ENCODE measurements around the gene URAD.
"Not testable (repeated sequence)": the region's sequence is repeated elsewhere in the genome, so short reads cannot be mapped to it uniquely, and the experiment has no call there.

URAD gene, protein sequence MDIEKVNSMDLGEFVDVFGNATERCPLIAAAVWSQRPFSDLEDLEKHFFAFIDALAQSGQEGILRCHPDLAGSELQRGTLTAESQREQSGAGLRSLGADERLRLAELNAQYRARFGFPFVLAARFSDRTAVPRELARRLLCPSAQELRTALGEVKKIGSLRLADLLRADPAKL

DNA sequence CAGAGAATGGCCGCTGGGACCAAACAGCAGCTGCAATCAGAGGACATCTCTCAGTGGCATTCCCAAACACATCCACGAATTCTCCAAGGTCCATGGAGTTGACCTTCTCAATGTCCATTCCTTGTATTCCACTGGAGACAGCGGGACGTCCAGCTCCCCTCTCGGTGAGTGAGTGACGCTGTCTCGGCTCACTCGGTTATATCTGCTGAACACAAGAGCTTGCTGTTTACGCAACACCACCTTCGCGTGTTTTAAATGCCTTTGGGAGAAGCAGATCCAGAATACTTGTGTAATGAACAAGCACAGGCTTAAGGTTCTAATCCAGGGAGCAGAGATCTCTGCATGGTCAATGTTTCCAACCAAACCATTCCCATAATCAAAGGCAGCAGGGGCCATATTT lies at the start of gene URAD:
TSS of gene URAD (minus strand) at position 174 of the 400 bp plus-strand sequence. CDS start at position 118, 56 bp downstream.
- no peak for DNase-seq (ENCODE audit: low read depth)

DNA sequence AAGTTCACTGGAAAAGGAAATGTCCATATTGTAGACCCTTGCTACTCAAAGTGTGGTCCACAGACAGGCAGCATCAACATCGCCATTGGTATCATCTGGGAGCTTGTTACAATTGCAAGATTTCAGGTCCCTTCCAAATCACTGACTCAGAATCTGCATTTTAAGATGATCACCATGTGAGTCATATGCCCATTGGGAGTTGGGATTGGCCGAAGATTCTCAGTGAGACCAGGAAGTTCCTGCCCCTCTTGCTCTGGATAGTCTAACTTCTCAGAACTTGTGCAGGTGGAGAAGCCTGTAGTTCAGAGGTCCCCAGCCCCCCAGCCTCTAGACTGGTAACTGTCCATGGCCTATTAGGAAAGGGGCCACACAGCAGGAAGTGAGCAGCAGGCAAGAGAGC lies 48.9 kb upstream of the URAD start:
- DNase-seq (ENCODE audit: low read depth), result no peak

DNA sequence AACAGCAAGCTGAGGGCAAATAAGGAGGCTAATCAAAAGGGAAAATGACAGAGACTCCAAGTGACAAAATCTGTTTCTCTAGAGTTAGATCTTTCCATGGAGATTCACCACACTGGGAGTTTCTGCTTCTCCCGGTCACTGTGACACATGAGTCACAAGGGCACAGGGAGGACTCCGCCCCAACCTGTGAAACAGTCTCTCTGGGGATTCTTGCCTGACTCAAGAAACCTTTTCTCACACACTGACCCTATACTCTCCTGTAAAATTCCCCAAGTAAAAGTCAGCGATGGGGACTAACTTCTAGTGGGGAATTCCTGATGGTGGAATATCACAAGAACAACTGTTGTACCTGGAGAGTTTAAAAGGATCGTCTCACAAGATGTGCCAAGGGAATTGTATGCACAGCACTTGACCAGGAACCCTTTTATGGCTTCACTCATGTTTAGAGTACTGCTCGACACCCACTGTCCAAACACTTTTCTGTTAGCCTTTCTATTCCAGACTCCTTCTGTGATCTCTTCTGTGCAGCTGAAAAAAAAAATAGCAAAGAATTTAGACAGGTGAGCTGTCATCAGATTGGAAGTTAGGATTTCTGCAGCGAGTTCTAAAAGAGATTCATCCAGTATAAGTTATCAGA lies 46.8 kb upstream of the URAD start:
- no peak for DNase-seq (ENCODE audit: low read depth)

DNA sequence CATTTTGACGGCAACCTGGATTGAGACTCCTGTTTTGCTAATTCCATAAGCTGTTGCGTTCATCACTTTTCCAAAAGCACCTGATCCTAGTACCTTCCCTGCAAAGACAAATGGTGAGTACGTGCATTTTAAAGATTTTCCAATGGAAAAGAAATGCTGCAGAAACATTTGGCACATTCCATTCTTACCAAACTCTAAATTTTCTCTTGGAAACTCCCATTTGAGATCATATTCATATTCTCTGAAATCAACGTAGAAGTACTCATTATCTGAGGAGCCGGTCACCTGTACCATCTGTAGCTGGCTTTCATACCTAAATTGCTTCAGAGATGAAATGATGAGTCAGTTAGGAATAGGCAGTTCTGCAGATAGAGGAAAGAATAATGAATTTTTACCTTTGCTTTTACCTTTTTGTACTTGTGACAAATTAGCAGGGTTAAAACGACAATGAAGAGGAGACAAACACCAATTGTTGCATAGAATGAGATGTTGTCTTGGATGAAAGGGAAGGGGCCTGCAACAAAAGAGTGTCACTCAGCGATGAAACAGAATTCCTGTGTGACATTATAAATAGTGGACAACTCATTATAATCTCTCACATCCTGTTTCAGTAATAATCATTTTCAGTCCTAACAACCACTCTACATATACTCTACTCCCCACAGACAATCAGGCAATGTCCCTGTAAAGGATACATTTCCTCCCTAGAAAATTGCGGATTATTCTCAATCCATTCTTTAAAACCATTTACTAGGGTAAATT lies 45.6 kb upstream of the URAD start:
- DNase-seq (ENCODE audit: low read depth), result no peak

DNA sequence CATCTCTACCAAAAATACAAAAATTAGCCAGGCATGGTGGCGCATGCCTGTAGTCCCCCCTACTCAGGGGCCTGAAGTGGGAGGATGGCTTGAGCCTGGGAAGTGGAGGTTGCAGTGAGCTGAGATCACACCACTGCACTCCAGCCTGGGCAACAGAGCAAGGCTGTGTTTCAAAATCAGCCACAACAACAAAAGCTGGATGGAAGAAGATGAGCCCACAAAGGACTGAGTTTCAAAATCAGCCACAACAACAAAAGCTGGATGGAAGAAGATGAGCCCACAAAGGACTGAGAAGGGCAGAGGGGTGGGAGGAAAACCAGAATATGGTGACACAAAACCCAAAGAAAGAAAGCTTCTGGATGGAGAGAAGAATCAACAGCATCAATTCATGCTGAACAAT lies 43.9 kb upstream of the URAD start:
- DNase-seq (ENCODE audit: low read depth), result not testable (repeated sequence)

DNA sequence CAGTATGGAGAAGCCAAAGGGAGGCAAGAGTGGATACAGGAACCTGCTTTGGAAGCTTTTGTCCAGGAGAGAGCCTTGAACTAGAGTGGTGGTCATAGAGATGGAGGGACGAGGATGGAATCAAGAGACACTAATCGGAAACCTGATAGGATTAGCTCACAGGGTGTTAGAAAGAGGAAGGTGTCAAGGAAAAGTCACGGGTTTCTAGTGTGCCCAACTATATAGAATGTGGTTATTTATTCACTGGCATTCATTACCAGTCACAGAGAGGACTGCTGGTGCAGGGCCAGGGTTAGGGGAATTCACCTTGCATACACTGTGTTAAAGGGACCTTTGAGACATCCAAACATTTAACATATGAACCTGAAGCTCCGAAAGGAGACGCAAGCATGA lies 43.4 kb upstream of the URAD start:
- DNase-seq (ENCODE audit: low read depth), result no peak

DNA sequence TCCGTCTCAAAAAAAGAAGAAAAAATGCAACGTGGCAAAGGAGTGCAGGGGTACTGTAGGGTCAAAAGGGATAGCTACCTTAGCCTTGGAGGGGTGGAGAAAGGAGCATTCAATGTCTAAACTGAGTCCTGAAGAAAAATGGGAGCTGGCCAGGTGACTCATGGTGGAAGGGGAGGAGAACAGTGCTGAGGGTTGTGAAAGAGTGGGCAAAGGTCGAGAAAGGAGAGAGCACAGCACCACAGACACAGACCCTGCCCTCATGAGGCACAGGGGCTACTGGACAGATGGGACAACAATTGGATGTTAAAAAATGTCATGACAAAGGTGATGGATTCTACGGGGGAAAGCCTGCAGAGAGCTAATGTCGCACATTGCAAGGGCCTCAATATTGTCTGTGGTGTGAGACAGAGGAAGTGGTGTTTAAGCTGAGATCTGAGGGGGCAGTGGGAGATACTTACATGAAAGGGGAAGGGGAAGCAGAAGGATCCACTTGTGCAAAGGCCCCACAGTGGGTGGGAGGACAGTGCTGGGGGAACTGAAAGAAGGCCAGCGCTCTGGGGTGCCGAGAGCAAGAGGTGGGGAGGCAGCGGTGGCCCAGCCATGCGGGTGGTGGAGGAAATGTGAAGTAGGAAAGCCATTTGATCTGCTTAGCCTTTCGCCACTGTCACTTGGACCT lies 42.9 kb upstream of the URAD start:
- DNase-seq (ENCODE audit: low read depth), result no peak

DNA sequence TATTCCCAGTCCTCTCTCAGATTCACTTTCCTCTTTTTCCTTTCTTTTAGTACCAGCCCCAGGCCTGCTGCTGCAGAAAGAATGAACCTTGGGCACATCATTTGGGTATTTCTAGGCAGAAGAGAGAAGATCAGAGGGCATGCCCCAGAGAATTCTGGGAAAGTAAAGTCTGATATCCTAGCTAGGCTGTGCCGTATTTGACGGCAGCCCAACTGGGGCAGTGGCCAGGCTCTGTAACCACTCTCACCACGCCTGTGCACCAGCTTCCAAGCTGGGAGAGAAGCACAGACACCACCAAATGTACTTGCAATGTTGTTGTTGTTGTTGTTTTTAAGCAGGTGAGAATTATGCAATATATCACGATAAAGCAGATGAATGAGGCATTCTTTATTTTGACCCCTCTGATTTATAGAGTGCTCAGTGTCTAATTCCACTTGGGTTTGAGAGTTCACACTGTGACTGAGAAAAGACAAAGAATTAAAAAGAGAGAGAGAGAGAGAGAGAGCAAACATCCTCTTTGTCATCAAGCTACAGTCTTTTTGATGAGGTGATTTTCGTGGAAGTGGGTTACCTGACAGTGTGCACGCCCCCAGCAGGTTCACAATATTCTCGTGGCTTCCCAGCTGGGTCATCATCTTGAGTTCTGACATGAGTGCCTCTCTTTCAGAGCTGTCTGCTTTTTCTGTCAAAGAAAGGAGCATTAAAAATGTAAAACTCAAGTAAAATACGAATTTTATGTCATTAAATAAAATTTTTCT lies 39.3 kb upstream of the URAD start:
- no peak for DNase-seq (ENCODE audit: low read depth)

DNA sequence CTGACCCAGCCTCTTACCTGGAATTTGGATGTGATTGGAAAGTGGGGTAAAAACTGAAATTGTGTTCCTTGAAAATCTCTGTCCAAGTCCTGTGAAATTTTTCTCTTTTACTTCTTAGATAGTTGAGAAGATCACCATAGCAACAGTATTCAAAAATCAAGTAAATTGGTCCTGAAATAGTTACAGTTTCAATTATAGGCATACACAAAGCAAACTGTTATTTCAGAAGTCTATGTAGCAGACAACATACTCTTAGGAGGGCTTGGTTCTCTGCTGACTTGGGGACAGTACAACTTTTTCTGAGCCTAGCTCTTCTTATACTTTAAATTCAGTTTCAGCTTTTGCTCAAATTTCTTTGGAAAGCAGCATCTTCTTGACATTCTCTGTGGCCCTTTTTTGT lies 38.6 kb upstream of the URAD start:
- no peak for DNase-seq (ENCODE audit: low read depth)

DNA sequence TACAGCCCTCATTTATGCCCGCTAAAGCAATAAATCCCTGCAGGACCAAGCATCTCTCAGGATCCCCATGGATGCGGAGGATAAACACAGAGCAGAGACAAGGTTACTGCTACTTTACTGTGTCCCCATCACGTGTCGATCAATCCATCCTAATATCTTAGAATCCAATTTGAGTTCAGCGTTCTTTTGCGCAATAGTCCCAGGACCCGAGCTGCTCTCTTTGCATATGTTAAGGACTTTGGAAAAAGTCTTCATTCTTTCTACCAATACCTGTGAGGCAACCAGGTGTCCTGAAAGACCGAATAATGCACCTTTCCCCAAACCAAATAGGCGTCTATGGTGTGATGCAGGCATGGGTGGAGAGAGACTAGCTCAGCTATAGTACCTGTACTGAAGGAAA lies 38.0 kb upstream of the URAD start:
- DNase-seq (ENCODE audit: low read depth), result no peak

DNA sequence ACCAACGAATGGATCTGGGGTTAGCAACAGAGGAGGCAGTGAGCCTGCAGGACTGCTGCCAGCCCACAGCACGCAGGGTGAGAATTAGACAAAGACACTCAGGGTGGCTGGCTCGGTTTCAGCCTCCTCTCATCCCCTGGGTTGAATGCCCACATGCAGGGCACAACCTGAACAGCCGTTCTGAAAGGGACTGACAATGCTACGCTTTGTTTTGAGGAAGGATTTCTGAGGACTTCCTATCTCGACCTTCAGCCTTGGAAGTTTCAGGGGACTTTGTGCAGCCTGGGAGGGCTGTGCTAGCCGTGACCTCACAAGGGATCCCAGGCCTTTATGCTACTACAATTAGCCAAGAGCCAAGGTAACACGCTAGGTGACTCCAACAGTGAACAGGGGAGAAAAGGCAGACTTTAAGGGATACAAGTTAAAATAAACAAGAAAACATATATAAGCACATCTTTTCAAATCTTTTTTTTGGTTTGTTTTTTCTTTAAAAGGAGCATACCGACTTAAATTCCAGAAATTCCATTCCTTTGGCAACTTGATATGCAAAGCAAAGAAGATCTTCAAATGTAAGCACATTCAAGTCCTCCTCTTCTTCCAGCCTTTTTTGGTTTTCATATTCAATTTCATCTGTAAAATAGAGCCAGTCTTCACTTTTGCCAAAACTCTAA lies 34.5 kb upstream of the URAD start:
- no peak for DNase-seq (ENCODE audit: low read depth)

DNA sequence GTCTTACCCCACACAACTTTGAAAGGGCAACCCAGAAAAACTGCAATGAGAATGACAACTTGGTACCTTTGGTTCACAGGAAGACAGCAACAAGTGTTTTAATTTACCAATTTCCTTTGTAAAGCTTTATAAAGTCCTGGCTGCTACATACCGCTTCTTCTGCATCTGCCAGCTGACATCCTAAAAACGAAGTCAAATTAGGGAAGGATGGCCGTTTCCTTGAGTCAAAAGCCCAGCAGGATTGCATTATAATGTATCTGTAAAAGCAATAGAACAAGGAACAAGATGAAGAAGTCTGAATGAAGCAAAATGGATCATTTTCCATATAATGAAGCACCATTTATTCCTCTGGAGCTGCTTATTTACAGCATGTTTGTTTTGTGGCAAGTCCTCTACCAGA lies 25.8 kb upstream of the URAD start:
- DNase-seq (ENCODE audit: low read depth), result no peak

DNA sequence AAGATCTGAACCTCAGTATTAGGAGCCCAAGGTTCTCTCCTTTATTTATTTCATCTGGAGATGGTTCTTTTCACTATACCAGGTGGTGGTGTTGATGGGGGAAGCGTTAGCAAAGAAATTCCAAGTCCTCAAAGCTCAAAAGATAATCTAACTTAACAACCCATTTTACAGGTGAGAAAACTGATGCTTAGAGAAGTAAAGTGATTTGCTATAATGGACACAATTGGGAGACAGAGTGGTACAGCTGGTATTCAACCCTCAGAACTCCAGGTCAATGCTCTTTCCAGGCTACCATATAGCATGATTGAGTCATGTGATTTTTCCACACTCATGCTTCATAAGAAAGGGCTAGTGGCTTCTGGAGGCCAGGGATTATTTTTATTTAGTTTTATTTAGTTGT lies 25.0 kb upstream of the URAD start:
- DNase-seq (ENCODE audit: low read depth), result no peak

DNA sequence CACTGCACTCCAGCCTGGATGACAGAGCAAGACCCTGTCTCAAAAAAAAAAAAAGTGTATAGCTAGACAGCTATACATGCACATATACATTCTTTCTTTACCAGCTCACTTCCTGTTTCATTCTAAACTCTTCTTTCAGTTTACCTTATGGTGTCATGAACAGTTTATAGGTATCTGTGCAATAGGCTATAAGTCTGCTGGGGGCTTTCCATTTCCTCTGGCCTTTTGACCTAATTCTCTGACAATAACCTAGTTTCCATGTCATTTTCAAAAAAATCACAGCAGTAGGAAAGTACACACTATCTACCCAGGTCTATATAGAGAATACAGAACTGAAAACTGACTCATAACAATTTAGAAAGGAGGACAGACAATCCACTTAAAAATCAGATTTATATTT lies 24.4 kb upstream of the URAD start:
- no peak for DNase-seq (ENCODE audit: low read depth)

DNA sequence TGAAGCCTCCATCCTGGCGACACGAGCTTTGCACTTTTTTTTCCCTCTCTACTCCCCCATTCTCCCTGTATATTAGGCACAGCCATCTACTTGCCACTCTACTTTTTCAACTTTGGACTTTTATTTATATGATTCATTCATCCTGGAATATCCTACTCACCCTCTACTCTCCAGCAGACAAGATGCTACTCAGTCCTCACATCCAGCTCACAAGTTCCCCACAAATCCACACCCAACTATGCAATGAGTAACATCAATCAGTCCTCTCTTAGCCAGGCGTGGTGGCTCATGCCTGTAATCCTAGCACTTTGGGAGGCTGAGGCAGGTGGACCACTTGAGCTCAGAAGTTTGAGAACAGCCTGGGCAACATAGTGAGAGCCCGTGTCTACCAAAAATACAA lies 23.9 kb upstream of the URAD start:
- DNase-seq (ENCODE audit: low read depth), result no peak

DNA sequence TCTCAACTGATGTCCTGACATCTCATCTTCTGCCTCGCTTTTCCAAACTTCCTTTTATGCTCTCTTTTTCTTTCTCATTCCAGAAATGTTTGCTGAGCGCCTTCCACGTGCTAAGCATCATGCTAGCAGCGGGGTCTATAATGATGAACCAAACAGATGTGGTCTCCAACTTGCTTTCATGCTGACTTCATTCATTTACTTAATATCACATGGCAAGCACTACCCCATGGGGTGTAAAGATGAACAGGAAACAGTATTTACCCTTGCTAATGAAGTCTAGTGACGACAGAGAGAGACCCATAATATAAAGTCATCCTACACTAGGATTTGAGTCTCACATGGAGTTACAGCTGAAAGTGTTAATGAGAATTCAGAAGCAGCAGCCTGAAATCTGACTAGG lies 21.6 kb upstream of the URAD start:
- DNase-seq (ENCODE audit: low read depth), result no peak

DNA sequence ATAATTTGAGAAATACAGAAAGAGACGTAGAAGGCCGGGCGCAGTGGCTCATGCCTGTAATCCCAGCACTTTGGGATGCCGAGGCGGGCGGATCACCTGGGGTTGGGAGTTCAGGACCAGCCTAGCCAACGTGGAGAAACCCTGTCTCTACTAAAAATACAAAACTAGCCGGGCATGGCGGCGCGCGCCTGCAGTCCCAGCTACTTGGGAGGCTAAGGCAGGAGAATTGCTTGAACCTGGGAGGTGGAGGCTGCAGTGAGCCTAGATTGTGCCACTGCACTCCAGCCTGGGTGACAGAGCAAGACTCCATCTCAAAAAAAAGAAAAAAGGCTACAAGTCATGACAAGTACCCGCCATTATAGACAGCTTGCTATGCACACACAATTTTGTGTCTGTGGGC lies 16.5 kb upstream of the URAD start:
- DNase-seq (ENCODE audit: low read depth), result not testable (repeated sequence)

DNA sequence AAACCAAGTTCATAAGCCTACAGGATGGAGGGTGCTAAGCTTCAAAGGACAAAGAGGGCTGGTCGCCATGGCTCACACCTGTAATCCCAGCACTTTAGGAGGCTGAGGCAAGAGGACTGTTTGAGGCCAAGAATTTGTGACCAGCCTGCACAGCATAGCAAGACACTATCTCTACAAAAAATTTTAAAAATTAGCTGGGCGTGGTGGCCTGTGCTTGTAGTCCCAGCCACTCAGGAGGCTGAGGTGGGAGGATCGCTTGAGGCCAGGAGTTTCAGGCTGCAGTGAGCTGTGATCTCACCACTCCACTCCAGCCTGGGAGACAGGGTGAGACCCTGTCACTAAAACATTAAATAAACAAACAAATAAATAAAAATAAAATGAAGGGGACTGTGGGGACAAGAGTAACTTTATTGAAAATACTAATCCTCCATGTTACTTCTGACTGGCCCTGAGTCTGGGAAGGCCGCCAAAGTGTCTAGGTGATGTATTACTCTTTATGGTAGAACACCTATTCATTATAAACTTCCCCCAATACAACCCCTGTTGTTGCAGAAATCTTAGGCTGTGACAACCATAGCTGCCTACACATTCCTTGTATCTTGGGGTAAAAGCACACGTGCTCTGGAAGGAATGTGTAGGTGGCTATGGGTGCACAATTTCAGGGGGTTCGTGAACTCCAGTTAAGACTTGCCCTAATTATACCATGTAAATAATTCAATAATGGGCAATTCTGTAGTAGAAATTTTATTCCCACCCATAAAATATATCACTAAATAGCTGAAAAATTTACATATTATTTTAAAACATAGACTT lies 14.6 kb upstream of the URAD start:
- no peak for DNase-seq (ENCODE audit: low read depth)

DNA sequence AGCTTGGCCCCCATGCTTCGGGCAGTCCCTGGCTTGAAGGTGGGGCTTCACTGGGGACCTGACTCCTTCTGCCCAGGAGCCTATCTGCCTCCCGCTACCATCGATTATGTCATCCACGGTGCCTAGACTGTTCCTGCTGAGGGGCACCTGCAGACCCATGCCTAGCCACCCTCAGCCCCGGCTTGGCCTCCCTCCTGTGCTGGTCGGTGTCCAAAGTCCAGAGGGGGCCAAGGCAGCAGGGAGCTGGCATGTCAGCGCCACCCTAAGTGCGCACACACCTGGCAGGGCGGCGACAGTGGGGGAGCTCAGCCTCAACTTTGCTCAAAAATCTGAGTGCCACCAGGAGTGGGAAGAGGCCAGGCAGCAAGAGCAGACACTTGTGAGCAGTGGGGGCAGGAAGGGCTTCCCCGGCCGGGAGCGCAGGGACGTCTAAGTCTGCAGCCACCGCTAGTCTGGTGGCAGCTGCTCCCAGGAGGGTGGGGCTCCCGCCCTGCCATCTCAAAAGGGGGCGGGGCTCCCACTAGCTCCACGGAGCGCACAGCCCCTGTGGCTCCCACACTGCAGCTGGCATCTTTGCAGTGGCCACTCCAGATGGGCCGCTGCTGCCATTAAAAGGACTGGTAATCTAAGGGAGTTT lies 13.5 kb upstream of the URAD start:
- DNase-seq (ENCODE audit: low read depth), result no peak

DNA sequence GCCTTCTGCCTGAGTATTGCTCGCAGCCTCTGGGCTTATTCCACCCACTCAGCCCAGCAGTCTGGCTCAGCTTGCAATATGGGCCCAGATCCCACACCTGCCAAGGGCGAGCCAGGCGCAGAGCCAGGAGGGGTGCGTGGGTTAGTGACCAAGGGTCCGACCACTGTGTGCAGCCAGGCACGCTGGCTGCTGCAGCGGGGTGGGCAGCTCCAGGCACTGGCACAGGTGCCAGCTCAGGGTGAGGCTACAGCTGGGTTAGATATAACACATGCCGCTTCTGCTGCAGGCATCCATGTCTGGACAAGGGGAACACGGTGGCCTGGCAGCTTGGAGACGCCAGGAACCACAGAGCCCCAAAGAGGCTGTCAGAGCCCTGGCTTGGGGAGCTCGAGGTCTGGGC lies 12.6 kb upstream of the URAD start:
- no peak for DNase-seq (ENCODE audit: low read depth)

Measured in GM04504 (cell line).